IMR-90 (cell line): ENCODE measurements around the gene SLC49A4. TPM values are rescaled to one million over a fixed set of nuclear protein-coding genes. Genes with fewer than 3 reads are reported as not detected.
A peak's percentile ranks its signal among the peaks of the same experiment; 100 is the strongest.

Experiments used
- ATAC-seq: fragments of 200-7000 bp; cut with Tn5 transposase; 2 replicates; pipeline ENCODE4 v1.9.1; 2020; ENCODE audit warnings: low read depth, mild to moderate bottlenecking, moderate library complexity
- BruUV-seq: library from RNA; stranded (reverse); fragments of 400-500 nt; replicated peaks from 2 replicates; lab custom pipeline; 2021; lab: Mats Ljungman, UMichigan
- CTCF ChIA-PET: fragments of 300-600 bp; formaldehyde crosslinking; extraction: SDS; loops from one replicate; lab custom pipeline; 2021; ENCODE audit warnings: antibody characterized with exemption; lab: Yijun Ruan, JAX
- POLR2A ChIA-PET: fragments of 300-600 bp; sonication (Branson Sonifier 250); formaldehyde crosslinking; loops from one replicate; lab custom pipeline; 2022; ENCODE audit warnings: antibody characterized with exemption; ENCODE audit not compliant: unreplicated experiment; lab: Charles Lee
- DNase-seq: peaks from one replicate; pipeline ENCODE4 v3.0.0; 2013
- H2AFZ ChIP-seq: replicated peaks from 2 replicates; pipeline ENCODE3; 2013; ENCODE audit warnings: low read length, mild to moderate bottlenecking; ENCODE audit not compliant: poor library complexity
- H2AK5ac ChIP-seq: 2 replicates; pipeline ENCODE4 v1.6.1; 2013; ENCODE audit warnings: low read depth, low read length, inconsistent platforms
- H2AK9ac ChIP-seq: replicated peaks from 2 replicates; pipeline ENCODE3; 2013; ENCODE audit warnings: mild to moderate bottlenecking, low read depth, low read length, moderate library complexity; ENCODE audit not compliant: poor library complexity
- H2BK120ac ChIP-seq: 2 replicates; pipeline ENCODE4 v1.6.1; 2013; ENCODE audit warnings: low read depth, low read length, inconsistent platforms
- H2BK15ac ChIP-seq: 3 replicates; pipeline ENCODE4 v1.6.1; 2013; ENCODE audit warnings: low read depth, low read length, inconsistent platforms
- H2BK20ac ChIP-seq: 2 replicates; pipeline ENCODE4 v1.6.1; 2013; ENCODE audit warnings: low read depth, mild to moderate bottlenecking, inconsistent platforms, low read length, moderate library complexity
- H2BK5ac ChIP-seq: 2 replicates; pipeline ENCODE4 v1.6.1; 2013; ENCODE audit warnings: mild to moderate bottlenecking, low read depth, low read length, inconsistent platforms; ENCODE audit not compliant: poor library complexity, severe bottlenecking
- H3K14ac ChIP-seq: replicated peaks from 2 replicates; pipeline ENCODE4 v1.6.1; 2013; ENCODE audit warnings: low read depth, low read length, inconsistent platforms
- H3K18ac ChIP-seq: 2 replicates; pipeline ENCODE4 v1.6.1; 2013; ENCODE audit warnings: low read depth, low read length, control low read depth
- H3K23ac ChIP-seq: 2 replicates; pipeline ENCODE4 v1.6.1; 2013; ENCODE audit warnings: low read depth, low read length, inconsistent platforms
- H3K27ac ChIP-seq: 2 replicates; pipeline ENCODE4 v1.5.1; 2013; ENCODE audit warnings: mild to moderate bottlenecking, control low read depth, low read length; ENCODE audit not compliant: insufficient read depth
- H3K27me3 ChIP-seq: 2 replicates; pipeline ENCODE4 v1.6.1; 2013; ENCODE audit warnings: low read length; ENCODE audit not compliant: control insufficient read depth, insufficient read depth
- H3K36me3 ChIP-seq: 2 replicates; pipeline ENCODE4 v1.6.1; 2013; ENCODE audit warnings: low read length, mixed read lengths; ENCODE audit not compliant: control insufficient read depth, insufficient read depth
- H3K4ac ChIP-seq: 2 replicates; pipeline ENCODE4 v1.6.1; 2013; ENCODE audit warnings: low read depth, low read length, inconsistent platforms
- H3K4me1 ChIP-seq: 2 replicates; pipeline ENCODE4 v1.6.1; 2013; ENCODE audit warnings: low read length, mixed read lengths; ENCODE audit not compliant: control insufficient read depth, insufficient read depth
- H3K4me2 ChIP-seq: 2 replicates; pipeline ENCODE4 v1.6.1; 2013; ENCODE audit warnings: low read depth, mild to moderate bottlenecking, control low read depth, low read length, moderate library complexity
- H3K4me3 ChIP-seq: 2 replicates; pipeline ENCODE4 v1.5.1; 2013; ENCODE audit warnings: low read depth, mild to moderate bottlenecking, control low read depth, low read length, moderate library complexity; ENCODE audit not compliant: insufficient read depth
- H3K56ac ChIP-seq: 2 replicates; pipeline ENCODE4 v1.6.1; 2013; ENCODE audit warnings: low read length, inconsistent platforms; ENCODE audit not compliant: insufficient read depth; ENCODE audit errors: extremely low read depth
- H3K79me1 ChIP-seq, 2 experiments: 2 replicates each; pipeline ENCODE4 v1.6.1; 2013; ENCODE audit warnings: low read length in 2 of 2, inconsistent platforms in 1 of 2, low read depth in 1 of 2
- H3K9ac ChIP-seq: 2 replicates; pipeline ENCODE4 v1.6.1; 2013; ENCODE audit warnings: low read depth, low read length, control low read depth
- H3K9me1 ChIP-seq: 2 replicates; pipeline ENCODE4 v1.6.1; 2013; ENCODE audit warnings: low read length, inconsistent platforms; ENCODE audit not compliant: insufficient read depth
- H3K9me3 ChIP-seq: 2 replicates; pipeline ENCODE4 v1.6.1; 2013; ENCODE audit warnings: low read length; ENCODE audit not compliant: control insufficient read depth, insufficient read depth
- H4K20me1 ChIP-seq: 2 replicates; pipeline ENCODE4 v1.6.1; 2013; ENCODE audit warnings: low read length, inconsistent platforms; ENCODE audit not compliant: insufficient read depth
- H4K5ac ChIP-seq: 2 replicates; pipeline ENCODE4 v1.6.1; 2013; ENCODE audit warnings: mild to moderate bottlenecking, low read depth, low read length, control low read depth
- H4K8ac ChIP-seq, 2 experiments: 2 replicates each; pipeline ENCODE4 v1.6.1; 2013; ENCODE audit warnings: low read depth in 2 of 2, low read length in 2 of 2, control low read depth in 1 of 2, inconsistent platforms in 1 of 2
- H4K91ac ChIP-seq: 2 replicates; pipeline ENCODE4 v1.6.1; 2013; ENCODE audit warnings: low read depth, low read length, inconsistent platforms; ENCODE audit not compliant: insufficient read depth
- NFE2L2 ChIP-seq: fragments of 150-350 bp; IDR thresholded peaks from 2 replicates; pipeline ENCODE4 v1.6.1; 2016; ENCODE audit warnings: low read depth, mild to moderate bottlenecking, low read length
- POLR2A ChIP-seq: IDR thresholded peaks from 2 replicates; pipeline ENCODE4 v1.6.1; 2012; ENCODE audit warnings: mild to moderate bottlenecking, low read depth, low read length
- RAD21 ChIP-seq: IDR thresholded peaks from 2 replicates; pipeline ENCODE4 v1.6.1; 2012; ENCODE audit warnings: low read length, improper control_type of control experiment
- WGBS, 2 experiments: methylation state at CpG; one replicate each; pipeline versions ENCODE4 v1.1.5 to v1.1.7; 2013; ENCODE audit warnings: missing lambda C conversion rate in 2 of 2; ENCODE audit not compliant: insufficient read length in 1 of 2; ENCODE audit errors: extremely low coverage in 2 of 2; 5-methylcytosine and 5-hydroxymethylcytosine counted together
- dilution Hi-C: fragments of 300-500 bp; cut with HindIII; formaldehyde crosslinking; loops from one replicate; pipeline ENCODE4 v1.14.3; 2018; ENCODE audit warnings: low sequenced_read_pairs; ENCODE audit not compliant: unreplicated experiment
- in situ Hi-C: fragments of 300-500 bp; cut with MboI; formaldehyde crosslinking; loops from 3 replicates; pipeline ENCODE4 v1.14.3; 2019; ENCODE audit warnings: low sequenced_read_pairs, inconsistent platforms, mixed read lengths
- intact Hi-C: fragments of 100-400 bp; cut with micrococcal nuclease; formaldehyde crosslinking; loops from 2 replicates; pipeline ENCODE4 v1.10.0; 2022
- polyA plus RNA-seq, 3 experiments: library from polyadenylated mRNA; depleted of rRNA; stranded (reverse); fragments of >200 nt; gene quantifications; 2 replicates each; pipeline ENCODE4 v1.2.3, GENCODE V29; 2012; ENCODE audit warnings: low replicate concordance in 1 of 3
- total RNA-seq: library from RNA; depleted of rRNA; stranded (reverse); fragments of >200 nt; gene quantifications from 2 replicates; pipeline ENCODE4 v1.2.3, GENCODE V29; 2012
- TF ChIP-seq, protein P1 (sequence below): conservative IDR thresholded peaks from 2 replicates; pipeline ENCODE4 v1.5.1; 2012; ENCODE audit warnings: mild to moderate bottlenecking, low read depth, low read length, improper control_type of control experiment

The SLC49A4 gene
- total and polyA plus RNA-seq, 2 of the 4 experiments (the other 2 are of a cell fraction): 6.5 to 6.8 TPM

DNA sequence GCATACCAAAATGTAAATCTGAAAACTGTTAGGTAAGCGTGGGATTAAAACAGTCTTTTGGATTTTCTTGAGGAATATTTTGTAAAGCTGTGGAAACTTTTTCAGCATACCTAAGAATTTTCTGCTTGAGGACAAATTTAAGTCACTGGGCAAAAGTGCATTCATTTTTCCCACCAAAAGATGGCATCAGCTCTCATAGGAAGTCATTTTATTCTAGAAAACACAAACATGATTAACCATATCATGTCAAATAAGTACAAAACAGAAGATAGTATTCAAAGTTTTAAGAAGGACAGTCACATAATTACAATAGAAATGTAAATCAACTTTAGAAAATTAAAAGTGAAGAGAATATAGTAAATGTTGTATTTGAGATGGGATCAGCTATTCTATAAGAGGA is 63.5 kb downstream of the SLC49A4 start:
- POLR2A ChIA-PET: no interaction called here
- dilution Hi-C loops: no loop called here
- intact Hi-C loops: no loop called here

More for the DNA sequence above, 63.5 kb downstream of the SLC49A4 start:
- in situ Hi-C loops: no loop called here
- no peaks in the 10 kb centered on the region for H3K4me1 ChIP-seq
- 0 out of 2 replicates have a peak, but pooled peaks cover 5% of the 10 kb centered on the region for H3K9me1 ChIP-seq
- DNase-seq: peak; percentile 25
- no peak overlapping the region for H3K14ac ChIP-seq
- ATAC-seq: no peak
- H3K4ac ChIP-seq: no peak overlapping the region
- no peak overlapping the region for H2BK120ac ChIP-seq
- H2BK15ac ChIP-seq: no peak overlapping the region
- H3K27me3 ChIP-seq: no peaks in the 10 kb centered on the region
- no peak overlapping the region for H3K18ac ChIP-seq
- H4K8ac ChIP-seq: no peak overlapping the region
- H4K20me1 ChIP-seq: no peaks in the 10 kb centered on the region
- WGBS, 2 experiments: no CpG with 5 or more reads among the region's 1 CpG
- H2AFZ ChIP-seq: no peak overlapping the region
- H3K9me3 ChIP-seq: no peaks in the 10 kb centered on the region
- no peak overlapping the region for H3K27ac ChIP-seq
- H2AK9ac ChIP-seq: no peak overlapping the region
- no peaks in the 10 kb centered on the region for H3K36me3 ChIP-seq
- no peak overlapping the region for H2BK5ac ChIP-seq
- TF ChIP-seq RAD21: no peak
- TF ChIP-seq, protein P1, sequence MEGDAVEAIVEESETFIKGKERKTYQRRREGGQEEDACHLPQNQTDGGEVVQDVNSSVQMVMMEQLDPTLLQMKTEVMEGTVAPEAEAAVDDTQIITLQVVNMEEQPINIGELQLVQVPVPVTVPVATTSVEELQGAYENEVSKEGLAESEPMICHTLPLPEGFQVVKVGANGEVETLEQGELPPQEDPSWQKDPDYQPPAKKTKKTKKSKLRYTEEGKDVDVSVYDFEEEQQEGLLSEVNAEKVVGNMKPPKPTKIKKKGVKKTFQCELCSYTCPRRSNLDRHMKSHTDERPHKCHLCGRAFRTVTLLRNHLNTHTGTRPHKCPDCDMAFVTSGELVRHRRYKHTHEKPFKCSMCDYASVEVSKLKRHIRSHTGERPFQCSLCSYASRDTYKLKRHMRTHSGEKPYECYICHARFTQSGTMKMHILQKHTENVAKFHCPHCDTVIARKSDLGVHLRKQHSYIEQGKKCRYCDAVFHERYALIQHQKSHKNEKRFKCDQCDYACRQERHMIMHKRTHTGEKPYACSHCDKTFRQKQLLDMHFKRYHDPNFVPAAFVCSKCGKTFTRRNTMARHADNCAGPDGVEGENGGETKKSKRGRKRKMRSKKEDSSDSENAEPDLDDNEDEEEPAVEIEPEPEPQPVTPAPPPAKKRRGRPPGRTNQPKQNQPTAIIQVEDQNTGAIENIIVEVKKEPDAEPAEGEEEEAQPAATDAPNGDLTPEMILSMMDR: peak; percentile 31
- no peak for TF ChIP-seq NFE2L2
- TF ChIP-seq POLR2A: no peak
- H3K56ac ChIP-seq: no peak overlapping the region
- CTCF ChIA-PET: interaction anchor here (0.5 to 1.4 kb wide), 4 partner anchors 16 to 84 kb away, joined by 3 read pairs; no protein-coding TSS in a partner anchor
- H3K4me3 ChIP-seq: no peak overlapping the region
- no peak overlapping the region for H3K9ac ChIP-seq
- H4K91ac ChIP-seq: no peak overlapping the region
- H2AK5ac ChIP-seq: no peak overlapping the region
- no peak overlapping the region for H3K23ac ChIP-seq
- H3K79me1 ChIP-seq: no peaks in the 10 kb centered on the region
- H2BK20ac ChIP-seq: no peak overlapping the region
- no peak overlapping the region for H3K4me2 ChIP-seq
- H4K5ac ChIP-seq: no peak overlapping the region
- no TSS peak for BruUV-seq
